ENCODE data around the gene UBC. TPM values are rescaled to one million over a fixed set of nuclear protein-coding genes. Genes with fewer than 3 reads are reported as not detected.

The UBC gene
- total RNA-seq, result 2,131 and 2,219 TPM in 2 replicates

DNA sequence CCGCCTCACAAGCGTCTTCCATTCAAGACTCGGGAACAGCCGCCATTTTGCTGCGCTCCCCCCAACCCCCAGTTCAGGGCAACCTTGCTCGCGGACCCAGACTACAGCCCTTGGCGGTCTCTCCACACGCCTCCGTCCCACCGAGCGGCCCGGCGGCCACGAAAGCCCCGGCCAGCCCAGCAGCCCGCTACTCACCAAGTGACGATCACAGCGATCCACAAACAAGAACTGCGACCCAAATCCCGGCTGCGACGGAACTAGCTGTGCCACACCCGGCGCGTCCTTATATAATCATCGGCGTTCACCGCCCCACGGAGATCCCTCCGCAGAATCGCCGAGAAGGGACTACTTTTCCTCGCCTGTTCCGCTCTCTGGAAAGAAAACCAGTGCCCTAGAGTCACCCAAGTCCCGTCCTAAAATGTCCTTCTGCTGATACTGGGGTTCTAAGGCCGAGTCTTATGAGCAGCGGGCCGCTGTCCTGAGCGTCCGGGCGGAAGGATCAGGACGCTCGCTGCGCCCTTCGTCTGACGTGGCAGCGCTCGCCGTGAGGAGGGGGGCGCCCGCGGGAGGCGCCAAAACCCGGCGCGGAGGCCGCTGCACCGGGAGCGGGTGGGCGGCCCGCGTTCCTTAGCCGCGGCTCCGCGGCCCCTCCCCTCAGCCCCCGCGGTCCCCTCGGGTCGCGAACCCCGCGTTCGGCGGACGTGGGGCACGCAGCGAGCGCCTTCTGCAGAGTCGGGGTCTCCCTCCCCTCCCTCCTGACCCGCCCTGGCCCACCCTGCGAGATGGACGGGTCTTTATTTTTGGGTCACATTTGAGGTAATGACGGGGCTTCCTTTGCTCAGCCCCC lies at the start of gene UBC:
TSS of gene UBC (minus strand) at position 259 of the 847 bp plus-strand sequence. CDS start 879 bp downstream, outside the sequence.

DNA sequence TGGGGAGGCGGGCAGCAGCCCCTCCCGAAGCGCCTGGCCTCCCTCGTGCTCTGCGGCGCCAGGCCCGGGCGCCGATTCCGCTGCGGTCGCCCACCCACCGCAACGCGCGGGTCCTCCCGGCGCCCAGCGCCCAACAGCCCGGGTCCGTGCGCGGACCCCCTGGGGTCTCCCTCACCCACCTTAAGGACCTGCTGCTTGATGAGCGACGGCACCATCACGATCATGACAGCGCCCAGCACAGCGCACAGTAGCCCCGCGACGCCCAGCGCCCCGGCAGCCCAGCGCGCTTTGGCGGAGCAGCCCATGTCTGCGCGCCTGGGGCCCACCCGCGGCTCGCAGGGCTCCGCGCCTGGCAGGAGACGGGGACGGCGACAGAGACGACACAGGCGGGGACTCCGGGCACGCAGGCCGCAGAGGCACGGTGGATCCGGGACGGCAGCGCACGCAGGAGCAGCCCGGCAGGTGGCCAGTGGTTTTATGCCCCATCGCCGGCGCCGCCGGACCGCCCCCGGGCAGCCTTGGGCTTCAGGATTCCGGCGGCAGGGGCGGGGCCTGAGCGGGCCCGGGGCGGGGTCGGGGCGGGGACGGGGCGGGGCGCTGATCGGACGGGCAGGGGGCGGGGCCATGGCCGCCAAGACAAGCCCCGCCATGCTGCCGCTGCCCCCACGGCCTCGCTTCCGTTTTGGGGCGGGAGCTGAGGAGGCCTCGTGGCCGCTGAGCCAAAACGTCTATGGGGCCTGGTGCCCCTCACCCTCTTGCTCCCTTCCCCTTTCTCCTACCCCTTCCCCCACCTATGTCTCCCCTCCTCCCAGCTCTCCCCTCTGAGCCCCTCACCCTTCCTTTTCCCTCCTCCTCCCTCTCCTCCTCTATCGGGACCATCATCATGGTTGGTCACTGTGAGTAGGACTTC lies 50.8 kb downstream of the UBC start, which contains the start of gene SCARB1:
TSS of gene SCARB1 (minus strand) at position 449 of the 910 bp plus-strand sequence. CDS start at position 305, 144 bp downstream.

Other genes with a start within 250 kb of the UBC start
- gene SCARB1, start 50.8 kb downstream of the UBC start, total RNA-seq, result 14.6 and 25.7 TPM in 2 replicates
- 12.4 and 23.4 TPM in 2 replicates for gene DHX37, start 74.5 kb upstream of the UBC start, total RNA-seq
- 6.9 and 7.5 TPM in 2 replicates for gene BRI3BP, start 79.0 kb upstream of the UBC start, total RNA-seq
- 16.9 and 23.8 TPM in 2 replicates for gene AACS, start 150.8 kb upstream of the UBC start, total RNA-seq

Measured in smooth muscle cell of the pulmonary artery (primary cell).